Endothelial cell of umbilical vein (primary cell): ENCODE results near the gene SNX33.

Experiments used
- CTCF ChIP-seq, 2 donors: IDR thresholded peaks; 1 replicate in 1 of 2; 2 replicates in 1 of 2; pipeline ENCODE4 v1.5.1; 2011; ENCODE audit warnings: low read length in 2 of 2, mild to moderate bottlenecking in 2 of 2, moderate library complexity in 2 of 2, control low read depth in 1 of 2, inconsistent platforms in 1 of 2, low read depth in 1 of 2; ENCODE audit not compliant: insufficient read depth in 1 of 2; ENCODE audit errors: extremely low read depth in 1 of 2
- EZH2 ChIP-seq: IDR thresholded peaks from 2 replicates; pipeline ENCODE4 v1.6.1; 2012; ENCODE audit warnings: borderline replicate concordance, low read depth, mild to moderate bottlenecking, moderate library complexity, low read length, inconsistent platforms; ENCODE audit not compliant: severe bottlenecking
- FOS ChIP-seq: IDR thresholded peaks from 2 replicates; pipeline ENCODE4 v1.6.1; 2011; ENCODE audit warnings: mild to moderate bottlenecking, low read length, moderate library complexity, borderline replicate concordance; ENCODE audit not compliant: insufficient read depth
- MYC ChIP-seq: IDR thresholded peaks from one replicate; pipeline ENCODE4 v1.6.1; 2011; ENCODE audit warnings: mild to moderate bottlenecking, low read depth, low read length
- POLR2A ChIP-seq: IDR thresholded peaks from 2 replicates; pipeline ENCODE4 v1.6.1; 2012; ENCODE audit warnings: low read depth, mild to moderate bottlenecking, control low read depth, low read length
- POLR2AphosphoS5 ChIP-seq: IDR thresholded peaks from 2 replicates; pipeline ENCODE4 v1.6.1; 2012; ENCODE audit warnings: low read depth, mild to moderate bottlenecking, control low read depth, low read length, moderate library complexity; ENCODE audit not compliant: insufficient read depth

GRCh38 chr15:75616766-75617165 lies 30.9 kb upstream of the SNX33 start:
- TF ChIP-seq CTCF (IDR thresholded peaks at IDR 0.05; ENCODE audit: extremely low read depth in 1 of 2, insufficient read depth in 1 of 2, low read depth in 1 of 2, low read length in 2 of 2) (no peak), POLR2A (no peak), MYC (no peak), POLR2AphosphoS5 (no peak), FOS (no peak), EZH2 (no peak)
